HG02763 (cell line): ENCODE data around the gene ACP3.
"Not testable (repeated sequence)": the region's sequence is repeated elsewhere in the genome, so short reads cannot be mapped to it uniquely, and the experiment has no call there.

ENCODE experiments used
- ATAC-seq: cut with Tn5 transposase; IDR thresholded peaks from one replicate; pipeline ENCODE4 v1.9.1; 2021; ENCODE audit warnings: mild to moderate bottlenecking, moderate library complexity; ENCODE audit not compliant: unreplicated experiment

The ACP3 gene

GRCh38 chr3:132354916-132355702, 37.9 kb downstream of the ACP3 start:
- no peak for ATAC-seq

- no peak for ATAC-seq
These were observed 39.4 kb downstream of the ACP3 start for GRCh38 chr3:132356568-132356967.

- ATAC-seq = no peak
These were observed 43.5 kb downstream of the ACP3 start for GRCh38 chr3:132360717-132361116.

GRCh38 chr3:132362329-132362728, 45.1 kb downstream of the ACP3 start:
- no peak for ATAC-seq

- ATAC-seq = no peak
These were observed 51.3 kb downstream of the ACP3 start for GRCh38 chr3:132368515-132368914.

GRCh38 chr3:132368962-132369361, 51.8 kb downstream of the ACP3 start:
- ATAC-seq = no peak

GRCh38 chr3:132376945-132377354, 59.7 kb downstream of the ACP3 start:
- ATAC-seq = not testable (repeated sequence)

- no peak for ATAC-seq
These were observed 61.0 kb downstream of the ACP3 start for GRCh38 chr3:132378048-132378762.

GRCh38 chr3:132378846-132379245, 61.6 kb downstream of the ACP3 start:
- no peak for ATAC-seq

GRCh38 chr3:132380920-132381319, 63.7 kb downstream of the ACP3 start:
- no peak for ATAC-seq

- no peak for ATAC-seq
These were observed 64.2 kb downstream of the ACP3 start for GRCh38 chr3:132381348-132381944.

GRCh38 chr3:132382267-132382666, 65.1 kb downstream of the ACP3 start:
- no peak for ATAC-seq

GRCh38 chr3:132382688-132383194, 65.5 kb downstream of the ACP3 start:
- no peak for ATAC-seq

GRCh38 chr3:132386259-132386658, 69.1 kb downstream of the ACP3 start:
- ATAC-seq = no peak

GRCh38 chr3:132392675-132393074, 75.5 kb downstream of the ACP3 start:
- ATAC-seq = not testable (repeated sequence)

GRCh38 chr3:132394320-132394719, 77.1 kb downstream of the ACP3 start:
- ATAC-seq = no peak

- ATAC-seq = no peak
These were observed 77.9 kb downstream of the ACP3 start for GRCh38 chr3:132395126-132395525.

GRCh38 chr3:132396255-132396654, 79.0 kb downstream of the ACP3 start:
- ATAC-seq = no peak

GRCh38 chr3:132396776-132397175, 79.6 kb downstream of the ACP3 start:
- ATAC-seq = not testable (repeated sequence)

- no peak for ATAC-seq
These were observed 82.1 kb downstream of the ACP3 start for GRCh38 chr3:132399054-132399929.

GRCh38 chr3:132401255-132401654, 84.0 kb downstream of the ACP3 start:
- no peak for ATAC-seq
